Measurements from ENCODE around the gene DOCK9.

DNA sequence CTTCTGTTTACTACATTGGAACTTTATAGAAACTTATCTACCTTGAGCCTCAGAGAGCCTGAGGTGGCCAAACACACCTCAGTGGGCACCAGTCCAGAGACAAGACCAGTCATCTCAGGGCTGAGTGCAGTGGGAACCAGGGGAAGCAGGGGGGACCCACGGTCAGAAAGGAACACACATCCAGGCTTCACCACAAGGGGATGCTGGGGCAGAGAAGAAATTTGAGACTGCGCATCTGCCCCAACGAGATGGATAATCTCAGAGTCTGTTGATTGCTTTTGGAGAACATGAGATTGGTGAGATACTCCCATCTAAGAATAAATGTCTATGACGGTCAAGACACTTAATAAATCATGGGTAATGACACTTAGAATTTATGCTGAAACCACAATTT lies 98.7 kb downstream of the DOCK9 start:
- TF ChIP-seq NR2C2 (CRISPR knock-in tag; IDR thresholded peaks at IDR 0.05), result no peak
- no peak for TF ChIP-seq ZNF396 (CRISPR knock-in tag; IDR thresholded peaks at IDR 0.05; ENCODE audit: borderline replicate concordance)
- no peak for TF ChIP-seq ESRRA (CRISPR knock-in tag; IDR thresholded peaks at IDR 0.05; ENCODE audit: borderline replicate concordance)
- TF ChIP-seq, protein P1, sequence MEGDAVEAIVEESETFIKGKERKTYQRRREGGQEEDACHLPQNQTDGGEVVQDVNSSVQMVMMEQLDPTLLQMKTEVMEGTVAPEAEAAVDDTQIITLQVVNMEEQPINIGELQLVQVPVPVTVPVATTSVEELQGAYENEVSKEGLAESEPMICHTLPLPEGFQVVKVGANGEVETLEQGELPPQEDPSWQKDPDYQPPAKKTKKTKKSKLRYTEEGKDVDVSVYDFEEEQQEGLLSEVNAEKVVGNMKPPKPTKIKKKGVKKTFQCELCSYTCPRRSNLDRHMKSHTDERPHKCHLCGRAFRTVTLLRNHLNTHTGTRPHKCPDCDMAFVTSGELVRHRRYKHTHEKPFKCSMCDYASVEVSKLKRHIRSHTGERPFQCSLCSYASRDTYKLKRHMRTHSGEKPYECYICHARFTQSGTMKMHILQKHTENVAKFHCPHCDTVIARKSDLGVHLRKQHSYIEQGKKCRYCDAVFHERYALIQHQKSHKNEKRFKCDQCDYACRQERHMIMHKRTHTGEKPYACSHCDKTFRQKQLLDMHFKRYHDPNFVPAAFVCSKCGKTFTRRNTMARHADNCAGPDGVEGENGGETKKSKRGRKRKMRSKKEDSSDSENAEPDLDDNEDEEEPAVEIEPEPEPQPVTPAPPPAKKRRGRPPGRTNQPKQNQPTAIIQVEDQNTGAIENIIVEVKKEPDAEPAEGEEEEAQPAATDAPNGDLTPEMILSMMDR (IDR thresholded peaks at IDR 0.05), result no peak
- TF ChIP-seq ZNF263 (CRISPR knock-in tag; IDR thresholded peaks at IDR 0.05; ENCODE audit: low read depth), result no peak
- TF ChIP-seq, protein P2, sequence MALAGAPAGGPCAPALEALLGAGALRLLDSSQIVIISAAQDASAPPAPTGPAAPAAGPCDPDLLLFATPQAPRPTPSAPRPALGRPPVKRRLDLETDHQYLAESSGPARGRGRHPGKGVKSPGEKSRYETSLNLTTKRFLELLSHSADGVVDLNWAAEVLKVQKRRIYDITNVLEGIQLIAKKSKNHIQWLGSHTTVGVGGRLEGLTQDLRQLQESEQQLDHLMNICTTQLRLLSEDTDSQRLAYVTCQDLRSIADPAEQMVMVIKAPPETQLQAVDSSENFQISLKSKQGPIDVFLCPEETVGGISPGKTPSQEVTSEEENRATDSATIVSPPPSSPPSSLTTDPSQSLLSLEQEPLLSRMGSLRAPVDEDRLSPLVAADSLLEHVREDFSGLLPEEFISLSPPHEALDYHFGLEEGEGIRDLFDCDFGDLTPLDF (CRISPR knock-in tag; IDR thresholded peaks at IDR 0.05), result no peak
- TF ChIP-seq ZNF416 (CRISPR knock-in tag; IDR thresholded peaks at IDR 0.05), result no peak

Measured in WTC11 (cell line).